Tibial nerve (tissue), 3 donors: Measurements from ENCODE around the gene OTX1.

Experiments
- CTCF ChIP-seq, 5 experiments: fragments of 200-600 bp in 3 of 5; fragments of 450-650 bp in 2 of 5; sonication (generic) in 3 of 5; IDR thresholded peaks; one replicate each; pipeline ENCODE4 v1.5.1; 2016 to 2019; ENCODE audit warnings: antibody characterized with exemption in 5 of 5, mild to moderate bottlenecking in 3 of 5, moderate library complexity in 2 of 5
- POLR2A ChIP-seq, 2 donors: fragments of 450-650 bp; IDR thresholded peaks; one replicate each; pipeline ENCODE4 v1.6.1; 2017; ENCODE audit warnings: antibody characterized with exemption in 2 of 2, mild to moderate bottlenecking in 2 of 2, moderate library complexity in 2 of 2

- TF ChIP-seq CTCF (IDR thresholded peaks at IDR 0.05): no peak
- TF ChIP-seq POLR2A (IDR thresholded peaks at IDR 0.05): no peak
Measured at GRCh38 chr2:63013438-63013837, 37.2 kb upstream of the OTX1 start.
